ENCODE data around the gene CRYBG2. TPM values are rescaled to one million over a fixed set of nuclear protein-coding genes. Genes with fewer than 3 reads are reported as not detected.

CRYBG2 gene
- total RNA-seq, 1 experiment from 2014 or later: 21.7 TPM

GRCh38 chr1:26357121-26357602, 3.2 kb upstream of the CRYBG2 start:
- H3K27me3 ChIP-seq (ENCODE audit: insufficient read depth, low read depth): no peaks in the 10 kb centered on the region
- no peak for TF ChIP-seq CTCF (conservative IDR thresholded peaks at IDR 0.05)
- TF ChIP-seq EZH2 (IDR thresholded peaks at IDR 0.05; ENCODE audit: low read depth): no peak
- POLR2A ChIA-PET (ENCODE audit: unreplicated experiment): interaction anchor here (0.8 kb wide), 1 partner anchor 21 kb away, joined by 3 read pairs; no protein-coding TSS in a partner anchor
- H4K20me1 ChIP-seq (ENCODE audit: insufficient read depth): no peaks in the 10 kb centered on the region
- H3K79me2 ChIP-seq (ENCODE audit: low read depth): peaks cover 14% of the 10 kb centered on the region
- peak overlapping the region; percentile 36; the same call in 1 of the 2 replicates for H3K4me3 ChIP-seq
- intact Hi-C loops (cut with micrococcal nuclease; ENCODE audit: unreplicated experiment): loop anchor here (2.0 to 10.0 kb wide), 3 partner anchors 50 to 508 kb away; partner anchors contain the start of genes SFN and UBXN11
- peaks cover 69% of the 10 kb centered on the region for H3K4me1 ChIP-seq (replicated peaks; ENCODE audit: insufficient read depth)
- peak; percentile 91 for DNase-seq
- CTCF ChIA-PET: interaction anchor here (2.1 kb wide), 1 partner anchor 60 kb away, joined by 7 read pairs; no protein-coding TSS in a partner anchor
- no peaks in the 10 kb centered on the region for H3K36me3 ChIP-seq (ENCODE audit: low read depth)
- no peak overlapping the region for H2AFZ ChIP-seq
- H3K4me2 ChIP-seq: peak overlapping the region; percentile 78
- peak overlapping the region; percentile 84 for H3K27ac ChIP-seq
- peaks cover 37% of the 10 kb centered on the region for H3F3A ChIP-seq (ENCODE audit: insufficient read depth, low read depth)
- H3K9me2 ChIP-seq (ENCODE audit: insufficient read depth): no peaks in the 10 kb centered on the region
- BruUV-seq (replicated peaks): no TSS peak
- H3K9me3 ChIP-seq (ENCODE audit: insufficient read depth, low read depth): no peaks in the 10 kb centered on the region

GRCh38 chr1:26356106-26356505, 2.2 kb upstream of the CRYBG2 start:
- H3K9me3 ChIP-seq (ENCODE audit: insufficient read depth, low read depth): no peaks in the 10 kb centered on the region
- no peaks in the 10 kb centered on the region for H3K36me3 ChIP-seq (ENCODE audit: low read depth)
- no TSS peak for BruUV-seq (replicated peaks)
- H2AFZ ChIP-seq: no peak overlapping the region
- peak overlapping the region; percentile 78 for H3K4me2 ChIP-seq
- no peak overlapping the region; the same call in 1 of the 2 replicates for H3K4me3 ChIP-seq
- no peak for TF ChIP-seq CTCF (conservative IDR thresholded peaks at IDR 0.05)
- peaks cover 78% of the 10 kb centered on the region for H3K4me1 ChIP-seq (replicated peaks; ENCODE audit: insufficient read depth)
- peak in 1 of 2 experiments; percentile 27 for DNase-seq
- H3F3A ChIP-seq (ENCODE audit: insufficient read depth, low read depth): peaks cover 43% of the 10 kb centered on the region
- CTCF ChIA-PET: no interaction called here
- POLR2A ChIA-PET (ENCODE audit: unreplicated experiment): no interaction called here
- H4K20me1 ChIP-seq (ENCODE audit: insufficient read depth): no peaks in the 10 kb centered on the region
- peaks cover 14% of the 10 kb centered on the region for H3K79me2 ChIP-seq (ENCODE audit: low read depth)
- peak overlapping the region; percentile 84 for H3K27ac ChIP-seq
- H3K9me2 ChIP-seq (ENCODE audit: insufficient read depth): no peaks in the 10 kb centered on the region
- no peaks in the 10 kb centered on the region for H3K27me3 ChIP-seq (ENCODE audit: insufficient read depth, low read depth)
- intact Hi-C loops (cut with micrococcal nuclease; ENCODE audit: unreplicated experiment): loop anchor here (2.0 to 10.0 kb wide), 3 partner anchors 49 to 509 kb away; partner anchors contain the start of genes SFN and UBXN11

- H3K79me2 ChIP-seq (ENCODE audit: low read depth): peaks cover 20% of the 10 kb centered on the region
- H4K20me1 ChIP-seq (ENCODE audit: insufficient read depth): no peaks in the 10 kb centered on the region
- peak overlapping the region; percentile 78; the same call in 1 of the 2 replicates for H3K4me2 ChIP-seq
- H3K4me3 ChIP-seq: no peak overlapping the region
- peaks cover 51% of the 10 kb centered on the region for H3F3A ChIP-seq (ENCODE audit: insufficient read depth, low read depth)
- H3K4me1 ChIP-seq (replicated peaks; ENCODE audit: insufficient read depth): peaks cover 89% of the 10 kb centered on the region
- no peaks in the 10 kb centered on the region for H3K9me2 ChIP-seq (ENCODE audit: insufficient read depth)
- H3K9me3 ChIP-seq (ENCODE audit: insufficient read depth, low read depth): no peaks in the 10 kb centered on the region
- H3K36me3 ChIP-seq (ENCODE audit: low read depth): no peaks in the 10 kb centered on the region
- intact Hi-C loops (cut with micrococcal nuclease; ENCODE audit: unreplicated experiment): loop anchor here (5.0 to 10.0 kb wide), 2 partner anchors 48 to 510 kb away; partner anchors contain the start of genes SFN and UBXN11
- TF ChIP-seq CTCF (conservative IDR thresholded peaks at IDR 0.05): no peak
- TF ChIP-seq EZH2 (IDR thresholded peaks at IDR 0.05; ENCODE audit: low read depth): no peak
- POLR2A ChIA-PET (ENCODE audit: unreplicated experiment): no interaction called here
- BruUV-seq (replicated peaks): no TSS peak
- no peak for DNase-seq
- peak overlapping the region; percentile 99; the same call in 1 of the 2 replicates for H3K27ac ChIP-seq
- H2AFZ ChIP-seq: no peak overlapping the region
- CTCF ChIA-PET: no interaction called here
- no peaks in the 10 kb centered on the region for H3K27me3 ChIP-seq (ENCODE audit: insufficient read depth, low read depth)
Observed at GRCh38 chr1:26354972-26355371, 1.0 kb upstream of the CRYBG2 start.
